Lung (tissue), 12 donors: ENCODE measurements around the gene PHF21B. TPM values are rescaled to one million over a fixed set of nuclear protein-coding genes. Genes with fewer than 3 reads are reported as not detected.

Source experiments
- ATAC-seq: fragments of 200-7000 bp; cut with Tn5 transposase; one replicate; pipeline ENCODE4 v1.9.1; 2020; ENCODE audit warnings: moderate number of reproducible peaks; ENCODE audit not compliant: insufficient read depth, low FRiP score
- DNase-seq, 3 donors: peaks; one replicate each; pipeline ENCODE4 v3.0.0-alpha.2; 2013 to 2017
- H3K27ac ChIP-seq, 2 donors: one replicate each; pipeline ENCODE4 v1.5.1; 2013; ENCODE audit warnings: mild to moderate bottlenecking in 2 of 2, moderate library complexity in 2 of 2, control low read depth in 1 of 2, inconsistent platforms in 1 of 2, low read depth in 1 of 2, low read length in 1 of 2
- H3K27me3 ChIP-seq, 3 donors: one replicate each; pipeline ENCODE4 v1.5.1; 2013; ENCODE audit warnings: low read length in 2 of 3; ENCODE audit not compliant: control insufficient read depth in 3 of 3, insufficient read depth in 3 of 3
- H3K36me3 ChIP-seq, 4 donors: one replicate each; pipeline ENCODE4 v1.5.1; 2013; ENCODE audit warnings: low read length in 4 of 4, mild to moderate bottlenecking in 1 of 4, moderate library complexity in 1 of 4; ENCODE audit not compliant: control insufficient read depth in 4 of 4, insufficient read depth in 4 of 4
- H3K4me1 ChIP-seq, 5 donors: one replicate each; pipeline ENCODE4 v1.5.1; 2013; ENCODE audit warnings: low read length in 5 of 5, mild to moderate bottlenecking in 2 of 5, moderate library complexity in 1 of 5; ENCODE audit not compliant: control insufficient read depth in 5 of 5, insufficient read depth in 5 of 5
- H3K4me3 ChIP-seq: one replicate; pipeline ENCODE4 v1.5.1; 2013; ENCODE audit warnings: mild to moderate bottlenecking, control low read depth, moderate library complexity
- H3K9ac ChIP-seq, 2 donors: one replicate each; pipeline ENCODE4 v1.5.1; 2013; ENCODE audit warnings: low read length in 2 of 2, control low read depth in 1 of 2; ENCODE audit not compliant: insufficient read depth in 1 of 2
- H3K9me3 ChIP-seq, 4 donors: one replicate each; pipeline ENCODE4 v1.5.1; 2013; ENCODE audit warnings: low read length in 3 of 4, mild to moderate bottlenecking in 1 of 4, moderate library complexity in 1 of 4; ENCODE audit not compliant: control insufficient read depth in 4 of 4, insufficient read depth in 3 of 4
- WGBS, 2 donors: extraction: QIAGEN DNeasy Blood & Tissue Kit; methylation state at CpG; one replicate each; pipeline ENCODE4 v1.1.7; 2013; 5-methylcytosine and 5-hydroxymethylcytosine counted together
- polyA plus RNA-seq, 2 donors: library from polyadenylated mRNA; stranded (reverse); fragments of 200-250 nt; gene quantifications; one replicate each; pipeline ENCODE4 v1.2.1, GENCODE V29; 2013
- total RNA-seq, 2 donors: library from RNA; depleted of rRNA in 1 of 2; stranded (reverse); fragments of >200 nt in 1 of 2; gene quantifications; one replicate each; pipeline ENCODE4 v1.2.1, GENCODE V29; 2014 to 2021
- TF ChIP-seq, protein P1 (sequence below): IDR thresholded peaks from 2 replicates; pipeline ENCODE4 v1.5.1; 2012; ENCODE audit warnings: mild to moderate bottlenecking; ENCODE audit errors: control extremely low read depth, extremely low read depth
- donor health status: control.
- donor health status: control.
- donor health status: Bipolar disorder and iron deficiency.
- donor health status: healthy.
- donor health status: DM: yes; HTN: yes; CAD: no.

Gene PHF21B
- total and polyA plus RNA-seq, 4 donors = 0.03 to 0.43 (median 0.26) TPM

DNA sequence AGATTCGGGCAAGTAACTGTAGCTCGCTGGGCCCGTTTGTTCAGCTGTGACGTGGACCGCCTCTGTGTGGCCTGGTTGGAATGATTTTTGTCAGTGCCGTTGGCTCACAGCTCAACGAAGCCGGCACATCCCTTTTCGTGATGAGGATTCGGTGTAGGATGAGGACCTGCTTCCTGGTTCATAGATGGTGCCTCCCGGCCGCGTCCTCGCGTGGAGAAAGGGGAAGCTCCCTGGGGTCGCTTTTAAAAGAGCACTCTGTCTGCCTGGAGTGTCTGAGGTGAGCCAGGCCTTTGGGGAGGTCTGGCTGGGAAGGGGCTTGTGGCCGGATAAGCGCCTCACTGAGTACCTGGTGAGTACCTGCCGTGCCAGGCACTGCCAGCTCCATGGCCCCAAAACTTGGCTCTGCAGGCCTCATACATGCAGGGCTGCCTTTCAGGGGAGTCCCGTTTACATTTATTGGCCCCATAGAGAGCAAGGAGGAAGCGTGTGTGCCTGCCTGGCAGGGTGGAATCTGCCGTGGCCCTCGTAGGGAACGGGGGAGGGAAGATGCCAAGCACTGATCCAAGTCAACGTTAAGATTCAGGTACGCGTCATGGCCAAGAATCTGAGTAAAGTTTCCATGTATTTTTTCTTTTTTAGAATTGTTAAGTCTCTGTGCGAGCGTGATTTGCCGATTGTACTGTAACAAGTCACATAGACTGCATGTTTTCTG, 169.0 kb downstream of the PHF21B start:
- TF ChIP-seq, protein P1, sequence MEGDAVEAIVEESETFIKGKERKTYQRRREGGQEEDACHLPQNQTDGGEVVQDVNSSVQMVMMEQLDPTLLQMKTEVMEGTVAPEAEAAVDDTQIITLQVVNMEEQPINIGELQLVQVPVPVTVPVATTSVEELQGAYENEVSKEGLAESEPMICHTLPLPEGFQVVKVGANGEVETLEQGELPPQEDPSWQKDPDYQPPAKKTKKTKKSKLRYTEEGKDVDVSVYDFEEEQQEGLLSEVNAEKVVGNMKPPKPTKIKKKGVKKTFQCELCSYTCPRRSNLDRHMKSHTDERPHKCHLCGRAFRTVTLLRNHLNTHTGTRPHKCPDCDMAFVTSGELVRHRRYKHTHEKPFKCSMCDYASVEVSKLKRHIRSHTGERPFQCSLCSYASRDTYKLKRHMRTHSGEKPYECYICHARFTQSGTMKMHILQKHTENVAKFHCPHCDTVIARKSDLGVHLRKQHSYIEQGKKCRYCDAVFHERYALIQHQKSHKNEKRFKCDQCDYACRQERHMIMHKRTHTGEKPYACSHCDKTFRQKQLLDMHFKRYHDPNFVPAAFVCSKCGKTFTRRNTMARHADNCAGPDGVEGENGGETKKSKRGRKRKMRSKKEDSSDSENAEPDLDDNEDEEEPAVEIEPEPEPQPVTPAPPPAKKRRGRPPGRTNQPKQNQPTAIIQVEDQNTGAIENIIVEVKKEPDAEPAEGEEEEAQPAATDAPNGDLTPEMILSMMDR = no peak
- Histone ChIP-seq H3K4me1 (peaks cover 0 to 3% (median 0%) of the 10 kb centered on the region in 5 donors), H3K36me3 (no peaks in the 10 kb centered on the region), H3K27ac (no peak overlapping the region), H3K9me3 (peaks cover 0 to 8% (median 0%) of the 10 kb centered on the region in 4 donors), H3K27me3 (no peaks in the 10 kb centered on the region), H3K4me3 (no peak overlapping the region), H3K9ac (no peak overlapping the region)
- peak in 1 of 3 donors; percentile 34 for DNase-seq
- 70 to 74% methylated on average over 30 of the region's 30 CpGs for WGBS, 2 donors
- no peak for ATAC-seq

DNA sequence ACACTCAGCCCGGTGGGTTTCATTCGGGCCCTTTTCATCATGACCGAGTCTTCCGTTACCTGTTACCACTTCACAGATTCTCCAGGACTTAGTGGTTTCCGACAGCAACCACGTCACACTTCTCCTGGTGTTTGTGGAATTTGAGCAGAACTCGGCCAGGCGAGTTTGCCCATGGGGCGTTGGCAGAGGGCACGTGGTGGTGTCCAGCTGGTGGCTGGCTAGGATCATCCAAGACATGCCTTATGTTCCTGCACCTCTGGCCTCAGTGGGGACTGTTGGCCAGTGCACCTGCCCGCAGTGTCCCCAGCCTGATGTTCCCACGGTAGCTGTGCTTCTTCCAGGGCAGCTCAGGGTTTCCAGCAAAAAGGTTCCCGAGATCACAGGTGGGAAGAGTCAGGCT, 170.1 kb downstream of the PHF21B start:
- Histone ChIP-seq H3K27me3 (no peaks in the 10 kb centered on the region), H3K4me3 (no peak overlapping the region), H3K36me3 (no peaks in the 10 kb centered on the region), H3K9me3 (peaks cover 0 to 9% (median 2%) of the 10 kb centered on the region in 4 donors), H3K4me1 (peaks cover 0 to 3% (median 0%) of the 10 kb centered on the region in 5 donors), H3K9ac (no peak overlapping the region), H3K27ac (no peak overlapping the region)
- no peak for ATAC-seq
- WGBS, 2 donors = 85 to 87% methylated on average over 13 of the region's 13 CpGs
- TF ChIP-seq, protein P1 = no peak
- DNase-seq = no peak

DNA sequence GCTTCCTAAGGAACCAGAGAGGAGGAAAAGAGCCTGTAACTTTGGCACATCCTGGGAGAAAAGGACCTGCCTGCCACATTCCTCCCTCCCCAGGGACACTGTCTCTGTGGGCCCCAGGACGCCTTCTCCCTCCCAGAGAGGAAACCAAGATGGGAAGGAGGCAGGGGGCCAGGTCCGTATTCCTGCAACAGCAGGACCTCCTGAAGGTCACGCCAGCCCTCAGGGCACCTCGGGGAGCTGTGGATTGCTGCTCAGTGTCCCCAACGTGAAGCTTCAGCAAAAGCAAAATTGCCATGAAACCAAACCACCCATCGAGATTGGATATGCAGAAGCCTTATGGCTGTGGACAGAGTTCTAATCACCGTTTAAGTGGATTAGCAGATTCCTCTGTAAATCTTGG, 170.7 kb downstream of the PHF21B start:
- WGBS, 2 donors = 72 to 82% methylated on average over 7 of the region's 7 CpGs
- Histone ChIP-seq H3K27me3 (no peaks in the 10 kb centered on the region), H3K4me1 (peaks cover 0 to 3% (median 0%) of the 10 kb centered on the region in 5 donors), H3K4me3 (no peak overlapping the region), H3K27ac (no peak overlapping the region), H3K9ac (no peak overlapping the region), H3K9me3 (peaks cover 0 to 7% (median 3%) of the 10 kb centered on the region in 4 donors), H3K36me3 (no peaks in the 10 kb centered on the region)
- no peak for ATAC-seq
- no peak for DNase-seq
- TF ChIP-seq, protein P1 = no peak
